ENCODE measurements around the gene FCER1G.

Gene FCER1G

GRCh38 chr1:161188381-161188780, 26.7 kb upstream of the FCER1G start:
- DNase-seq (ENCODE audit: low read depth): no peak

GRCh38 chr1:161189036-161189435, 26.1 kb upstream of the FCER1G start:
- DNase-seq (ENCODE audit: low read depth): no peak

- DNase-seq (ENCODE audit: low read depth): no peak
Observed at GRCh38 chr1:161190962-161191521, 24.1 kb upstream of the FCER1G start.

GRCh38 chr1:161191971-161192370, 23.1 kb upstream of the FCER1G start:
- no peak for DNase-seq (ENCODE audit: low read depth)

GRCh38 chr1:161192476-161193465, 22.3 kb upstream of the FCER1G start:
- DNase-seq (ENCODE audit: low read depth): peak; percentile 80

GRCh38 chr1:161193561-161194235, 21.4 kb upstream of the FCER1G start:
- no peak for DNase-seq (ENCODE audit: low read depth)

GRCh38 chr1:161195171-161195570, 19.9 kb upstream of the FCER1G start:
- DNase-seq (ENCODE audit: low read depth): no peak

GRCh38 chr1:161196111-161196510, 19.0 kb upstream of the FCER1G start:
- no peak for DNase-seq (ENCODE audit: low read depth)

- peak; percentile 30 for DNase-seq (ENCODE audit: low read depth)
Observed at GRCh38 chr1:161196521-161197451, 18.3 kb upstream of the FCER1G start.

- no peak for DNase-seq (ENCODE audit: low read depth)
Observed at GRCh38 chr1:161197560-161198193, 17.4 kb upstream of the FCER1G start.

GRCh38 chr1:161198194-161198896, 16.8 kb upstream of the FCER1G start:
- DNase-seq (ENCODE audit: low read depth): peak; percentile 48

- peak; percentile 65 for DNase-seq (ENCODE audit: low read depth)
Observed at GRCh38 chr1:161198897-161199431, 16.1 kb upstream of the FCER1G start, which contains the start of gene ADAMTS4. Gene ADAMTS4, minus strand, starts transcription at chr1:161199054. Its CDS starts 427 bp downstream, at chr1:161198627.

GRCh38 chr1:161199506-161200139, 15.5 kb upstream of the FCER1G start:
- DNase-seq (ENCODE audit: low read depth): no peak

GRCh38 chr1:161200421-161200991, 14.6 kb upstream of the FCER1G start:
- no peak for DNase-seq (ENCODE audit: low read depth)

- peak; percentile 92 for DNase-seq (ENCODE audit: low read depth)
Observed at GRCh38 chr1:161200992-161201835, 13.9 kb upstream of the FCER1G start.

- DNase-seq (ENCODE audit: low read depth): peak; percentile 100
Observed at GRCh38 chr1:161201836-161202712, 13.0 kb upstream of the FCER1G start, which contains the start of gene NDUFS2. Gene NDUFS2, plus strand, starts transcription at chr1:161202367. Its CDS starts 19 bp downstream, at chr1:161202386.

Measured in ELR (cell line).